HG02610 (cell line): ENCODE results near the gene AGRN.

Source experiments
- ATAC-seq: cut with Tn5 transposase; IDR thresholded peaks from one replicate; pipeline ENCODE4 v1.9.1; 2021; ENCODE audit warnings: mild to moderate bottlenecking, moderate library complexity; ENCODE audit not compliant: unreplicated experiment

Gene AGRN

DNA sequence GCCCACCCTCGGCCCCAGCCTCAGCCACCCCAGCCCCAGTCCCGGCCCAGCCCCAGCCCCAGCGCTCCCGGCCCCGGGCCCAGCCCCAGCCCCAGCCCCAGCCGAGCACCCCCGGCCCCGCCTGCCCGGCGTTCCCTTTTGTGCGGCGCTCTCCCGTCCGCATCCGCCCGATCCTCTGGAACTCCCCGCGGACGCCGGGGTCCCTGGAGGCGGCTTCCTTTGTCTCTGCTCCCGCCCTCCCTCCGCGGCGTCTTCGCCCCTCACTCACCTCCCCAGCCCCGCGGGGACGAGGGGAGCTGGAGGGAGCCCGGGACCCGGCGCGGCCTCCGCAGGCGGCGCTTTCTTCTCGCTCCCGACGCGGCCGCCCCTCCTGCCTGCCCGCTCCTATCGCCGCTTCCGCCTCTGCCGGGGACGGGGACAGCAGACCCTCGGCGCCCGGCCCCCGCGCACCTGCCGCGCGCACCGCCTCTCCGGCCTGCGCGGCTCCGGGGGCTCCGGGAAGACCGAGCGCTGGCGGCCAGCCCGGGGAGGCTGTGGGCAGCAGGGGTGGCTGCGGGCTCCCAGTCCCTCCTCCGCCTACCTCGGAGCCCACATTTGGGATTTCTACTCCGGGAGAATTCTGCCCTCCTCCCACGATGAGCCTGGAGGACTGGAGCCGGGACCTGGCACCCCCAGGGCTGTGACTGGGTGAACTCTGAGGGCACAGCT lies 14.0 kb downstream of the AGRN start:
- no peak for ATAC-seq

- ATAC-seq, result no peak
These were observed 14.5 kb downstream of the AGRN start for GRCh38 chr1:1034439-1034781.

GRCh38 chr1:1035291-1035943 lies 15.5 kb downstream of the AGRN start:
- no peak for ATAC-seq

DNA sequence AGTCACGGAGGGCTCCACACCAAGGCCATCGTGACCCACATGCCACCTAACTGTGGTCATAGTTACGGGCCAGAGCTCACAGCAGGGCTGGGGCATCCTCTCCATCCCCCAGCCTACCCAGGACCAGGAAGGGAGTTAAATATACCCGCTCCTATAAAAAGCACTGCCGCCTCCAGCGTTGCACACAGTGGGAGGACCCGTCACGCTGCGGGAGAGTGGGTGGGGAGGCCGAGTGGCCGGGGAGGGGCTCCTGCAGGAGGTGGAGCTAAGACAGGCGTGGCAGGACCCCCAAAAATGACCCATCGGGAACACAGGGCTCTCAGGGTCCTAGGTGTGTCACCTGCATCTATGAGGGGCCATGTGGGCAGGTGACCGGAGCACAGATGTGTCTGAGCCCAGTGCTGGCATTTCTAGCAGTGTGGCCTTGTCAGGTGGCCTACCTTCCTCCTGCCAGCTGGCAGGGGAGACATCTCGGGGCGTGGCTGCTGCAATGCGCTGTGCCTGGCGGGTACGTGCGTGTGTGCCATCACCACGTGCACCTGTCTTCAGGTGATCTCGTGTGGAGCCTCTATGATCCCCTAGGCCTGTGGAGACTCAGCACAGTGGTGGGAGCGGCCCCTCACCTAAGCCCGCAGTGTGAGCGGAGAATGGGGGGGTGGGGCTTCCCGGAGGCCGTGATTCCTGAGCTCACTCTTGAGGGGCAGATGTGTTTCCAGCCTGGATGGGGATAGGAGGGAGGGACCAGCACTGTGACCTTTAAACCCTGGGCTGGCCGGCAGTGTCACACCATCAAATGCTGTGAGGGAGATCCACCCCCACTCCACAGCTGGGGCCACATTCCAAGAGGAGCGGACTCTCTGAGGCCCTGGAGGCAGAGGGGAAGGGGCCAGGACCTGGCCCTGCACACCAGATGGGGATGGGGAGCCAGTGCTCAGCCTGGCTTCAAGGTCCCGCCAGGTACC lies 17.7 kb downstream of the AGRN start:
- no peak for ATAC-seq

- ATAC-seq, result peak; percentile 51
These were observed 18.8 kb downstream of the AGRN start for GRCh38 chr1:1038694-1039093.

DNA sequence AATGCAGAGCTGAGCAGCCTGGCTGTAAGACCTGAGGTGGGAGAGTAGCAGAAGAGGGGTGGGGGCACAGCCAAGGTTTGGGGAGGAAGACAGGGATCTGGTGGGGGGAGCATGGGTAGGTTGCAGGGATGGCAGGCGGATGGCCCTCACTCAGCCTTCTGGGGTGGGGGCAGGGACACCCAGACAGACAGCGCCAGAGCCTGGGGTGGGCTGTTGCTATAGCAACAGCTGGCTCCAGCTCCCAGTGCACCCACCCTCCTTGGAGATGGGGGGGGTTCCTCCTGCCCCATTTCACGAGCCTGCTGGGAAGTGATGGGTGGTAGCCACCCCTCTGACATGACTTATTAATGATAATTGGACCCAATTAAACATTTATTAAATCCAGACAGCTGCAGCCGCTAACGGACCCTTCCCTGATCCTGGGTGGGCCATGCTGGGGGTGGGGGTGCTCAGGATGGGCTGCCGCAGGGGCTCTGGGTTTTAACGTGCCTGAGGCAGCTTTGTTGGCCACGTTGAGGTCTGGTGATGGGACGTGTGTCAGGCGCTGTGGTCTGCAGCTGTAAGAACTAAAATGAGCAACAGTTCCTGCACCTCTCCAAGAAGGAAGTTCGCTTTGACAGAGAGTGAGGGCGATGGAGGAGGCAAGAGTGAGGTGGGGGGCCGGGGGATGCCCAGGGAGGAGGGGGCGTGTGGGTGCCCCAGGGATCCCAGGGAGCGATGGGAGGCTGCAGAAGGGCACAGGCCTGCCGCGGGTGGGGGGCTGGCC lies 19.4 kb downstream of the AGRN start:
- ATAC-seq, result no peak

- no peak for ATAC-seq
These were observed 20.4 kb downstream of the AGRN start for GRCh38 chr1:1040004-1040991.

GRCh38 chr1:1041092-1041523 lies 21.2 kb downstream of the AGRN start:
- no peak for ATAC-seq

DNA sequence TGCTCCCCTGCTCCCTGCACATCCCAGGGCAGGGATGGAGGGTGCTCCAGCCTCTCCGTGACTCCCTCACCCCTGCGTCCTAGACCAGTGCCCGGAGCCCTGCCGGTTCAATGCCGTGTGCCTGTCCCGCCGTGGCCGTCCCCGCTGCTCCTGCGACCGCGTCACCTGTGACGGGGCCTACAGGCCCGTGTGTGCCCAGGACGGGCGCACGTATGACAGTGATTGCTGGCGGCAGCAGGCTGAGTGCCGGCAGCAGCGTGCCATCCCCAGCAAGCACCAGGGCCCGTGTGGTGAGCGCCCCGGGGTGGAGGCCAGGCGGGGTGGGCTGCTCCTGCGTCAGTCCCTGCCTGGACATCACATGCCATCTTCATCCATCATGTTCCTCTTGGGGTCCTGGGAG lies 22.0 kb downstream of the AGRN start:
- ATAC-seq, result no peak

DNA sequence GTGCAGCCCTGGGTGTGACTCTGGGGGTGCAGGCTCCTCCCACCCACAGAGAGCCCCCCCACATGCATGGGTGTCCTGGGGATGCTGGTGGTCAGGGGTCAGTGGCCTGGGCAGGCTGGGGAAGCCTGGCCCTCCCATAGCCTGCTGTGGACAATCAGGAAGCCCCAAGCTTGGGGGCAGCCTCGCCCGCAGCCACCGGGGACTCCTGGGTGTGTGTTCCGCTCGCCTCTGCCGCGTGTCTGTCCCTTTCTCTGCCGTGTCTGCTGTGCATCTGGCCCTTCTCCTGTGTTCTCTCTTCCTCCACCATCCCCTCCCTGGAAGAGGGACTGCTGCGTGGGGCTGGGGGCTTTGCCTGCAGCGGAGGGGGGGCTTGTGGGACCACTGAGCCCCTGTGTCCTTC lies 22.9 kb downstream of the AGRN start:
- ATAC-seq, result no peak

GRCh38 chr1:1043411-1043810 lies 23.5 kb downstream of the AGRN start:
- no peak for ATAC-seq

DNA sequence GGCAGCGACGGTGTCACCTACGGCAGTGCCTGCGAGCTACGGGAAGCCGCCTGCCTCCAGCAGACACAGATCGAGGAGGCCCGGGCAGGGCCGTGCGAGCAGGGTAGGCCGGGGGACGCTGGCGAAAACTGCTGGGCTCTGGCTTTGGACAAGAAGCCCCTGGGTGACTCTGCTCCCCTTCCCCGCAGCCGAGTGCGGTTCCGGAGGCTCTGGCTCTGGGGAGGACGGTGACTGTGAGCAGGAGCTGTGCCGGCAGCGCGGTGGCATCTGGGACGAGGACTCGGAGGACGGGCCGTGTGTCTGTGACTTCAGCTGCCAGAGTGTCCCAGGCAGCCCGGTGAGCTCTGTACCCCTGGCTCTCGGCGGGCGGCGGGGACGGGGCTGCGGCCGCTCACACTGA lies 24.0 kb downstream of the AGRN start:
- ATAC-seq, result no peak

DNA sequence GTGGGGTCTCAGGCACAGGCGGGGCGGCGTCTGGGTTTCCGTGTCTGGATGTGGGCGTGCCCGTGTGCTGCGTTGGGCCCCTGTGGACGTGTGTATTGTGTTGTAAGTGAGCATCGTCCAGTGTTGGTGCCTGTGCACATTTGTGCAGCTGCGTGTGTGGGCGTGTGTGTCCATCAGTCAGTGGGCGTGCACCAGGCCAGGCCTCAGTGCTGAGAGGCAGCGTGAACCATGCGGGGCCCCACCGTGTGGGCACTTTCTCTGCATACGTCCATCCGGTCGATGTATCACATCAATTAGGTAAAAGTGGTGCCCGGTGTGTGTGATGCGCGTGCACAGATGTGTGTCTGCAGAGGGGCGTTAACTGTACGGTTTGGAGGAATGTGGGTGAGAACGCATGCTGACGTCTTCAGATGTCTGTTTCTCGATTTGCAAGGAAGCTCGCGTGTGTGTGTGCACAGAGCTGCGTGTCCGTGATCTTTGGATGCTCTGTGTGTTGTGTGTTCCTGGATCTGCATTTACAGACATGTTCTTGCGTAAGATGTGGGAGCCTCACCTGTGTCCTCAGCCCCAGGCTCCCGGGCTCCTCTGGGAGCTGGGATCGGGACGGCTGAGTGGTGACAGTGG lies 24.6 kb downstream of the AGRN start:
- ATAC-seq, result no peak

DNA sequence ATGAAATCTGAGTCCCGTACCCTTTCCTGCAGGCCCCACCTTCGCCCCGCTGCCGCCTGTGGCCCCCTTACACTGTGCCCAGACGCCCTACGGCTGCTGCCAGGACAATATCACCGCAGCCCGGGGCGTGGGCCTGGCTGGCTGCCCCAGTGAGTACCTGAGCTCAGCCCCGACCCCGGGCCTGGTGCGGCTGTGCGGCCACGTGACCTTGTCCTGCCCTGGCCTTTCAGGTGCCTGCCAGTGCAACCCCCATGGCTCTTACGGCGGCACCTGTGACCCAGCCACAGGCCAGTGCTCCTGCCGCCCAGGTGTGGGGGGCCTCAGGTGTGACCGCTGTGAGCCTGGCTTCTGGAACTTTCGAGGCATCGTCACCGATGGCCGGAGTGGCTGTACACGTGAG lies 25.2 kb downstream of the AGRN start:
- ATAC-seq, result no peak

DNA sequence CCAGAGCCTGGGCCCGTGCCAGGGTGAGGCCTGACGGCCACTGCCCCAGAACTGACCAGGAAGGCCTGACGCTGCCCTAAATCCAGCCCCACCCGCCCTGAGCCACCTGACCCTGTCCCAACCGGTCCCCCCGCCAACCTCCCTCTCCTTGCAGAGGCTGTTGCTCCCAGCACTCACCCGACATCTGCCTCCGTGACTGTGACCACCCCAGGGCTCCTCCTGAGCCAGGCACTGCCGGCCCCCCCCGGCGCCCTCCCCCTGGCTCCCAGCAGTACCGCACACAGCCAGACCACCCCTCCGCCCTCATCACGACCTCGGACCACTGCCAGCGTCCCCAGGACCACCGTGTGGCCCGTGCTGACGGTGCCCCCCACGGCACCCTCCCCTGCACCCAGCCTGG lies 26.3 kb downstream of the AGRN start:
- ATAC-seq, result no peak

- no peak for ATAC-seq
These were observed 26.8 kb downstream of the AGRN start for GRCh38 chr1:1046767-1047166.

DNA sequence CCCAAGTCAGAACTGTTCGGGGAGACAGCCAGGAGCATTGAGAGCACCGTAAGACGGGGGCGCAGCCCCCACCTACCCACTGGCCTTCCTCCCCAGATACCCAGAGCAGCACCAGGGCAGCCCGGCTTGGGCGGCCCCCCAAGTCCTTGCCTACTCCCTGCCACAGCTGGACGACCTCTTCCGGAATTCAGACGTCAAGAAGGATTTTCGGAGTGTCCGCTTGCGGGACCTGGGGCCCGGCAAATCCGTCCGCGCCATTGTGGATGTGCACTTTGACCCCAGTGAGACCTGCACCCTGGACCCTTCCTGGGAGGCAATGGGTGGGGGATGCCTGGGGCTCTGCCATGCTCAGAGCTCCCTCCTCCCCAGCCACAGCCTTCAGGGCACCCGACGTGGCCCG lies 27.5 kb downstream of the AGRN start:
- ATAC-seq, result no peak

- no peak for ATAC-seq
These were observed 28.0 kb downstream of the AGRN start for GRCh38 chr1:1047963-1048362.

GRCh38 chr1:1048765-1049164 lies 28.8 kb downstream of the AGRN start:
- no peak for ATAC-seq
